Skin epidermis (tissue), 12 donors: ENCODE measurements around the gene PRR15L.
"Not testable (repeated sequence)": the region's sequence is repeated elsewhere in the genome, so short reads cannot be mapped to it uniquely, and the experiment has no call there.

Experiments
- H3K27ac ChIP-seq, 21 experiments: fragments of 200-600 bp; sonication (generic) in 11 of 21; one replicate each; pipeline ENCODE4 v1.5.0; 2020; ENCODE audit warnings: mild to moderate bottlenecking in 3 of 21, inconsistent platforms in 2 of 21, moderate library complexity in 2 of 21
- H3K4me3 ChIP-seq, 7 experiments: fragments of 200-600 bp; sonication (generic) in 2 of 7; one replicate each; pipeline ENCODE4 v1.5.0; 2020; ENCODE audit warnings: inconsistent platforms in 2 of 7, mild to moderate bottlenecking in 2 of 7, moderate library complexity in 1 of 7

The PRR15L gene

GRCh38 chr17:47957591-47958490, at the start of gene PRR15L:
TSS of gene PRR15L (minus strand) at chr17:47957883. CDS start at chr17:47953234, 4,649 bp downstream.
- peak within 1 kb of the TSS in 6 of 21 experiments; percentile 8 to 61 (median 26) for H3K27ac ChIP-seq
- peak within 1 kb of the TSS in 1 of 7 experiments; percentile 6 for H3K4me3 ChIP-seq

GRCh38 chr17:48006936-48007709, 49.4 kb upstream of the PRR15L start:
- H3K27ac ChIP-seq = no peak overlapping the region
- no peak overlapping the region for H3K4me3 ChIP-seq

- H3K4me3 ChIP-seq = no peak overlapping the region
- H3K27ac ChIP-seq = peak overlapping the region in 2 of 21 experiments; percentile 3 to 52
Measured at GRCh38 chr17:48004983-48005382, 47.3 kb upstream of the PRR15L start.

GRCh38 chr17:48003417-48004151, 45.9 kb upstream of the PRR15L start:
- Histone ChIP-seq H3K27ac (peak overlapping the region in 14 of 21 experiments; percentile 16 to 88 (median 70)), H3K4me3 (no peak overlapping the region)

- Histone ChIP-seq H3K27ac (peak overlapping the region in 16 of 21 experiments; percentile 9 to 88 (median 68)), H3K4me3 (no peak overlapping the region)
Measured at GRCh38 chr17:48002916-48003416, 45.3 kb upstream of the PRR15L start.

GRCh38 chr17:48002266-48002915, 44.7 kb upstream of the PRR15L start:
- Histone ChIP-seq H3K4me3 (no peak overlapping the region), H3K27ac (peak overlapping the region in 17 of 21 experiments; percentile 9 to 88 (median 70))

GRCh38 chr17:48001657-48002056, 44.0 kb upstream of the PRR15L start:
- H3K27ac ChIP-seq = peak overlapping the region in 14 of 21 experiments; percentile 9 to 88 (median 72)
- not testable (repeated sequence) for H3K4me3 ChIP-seq

- Histone ChIP-seq H3K4me3 (no peak overlapping the region), H3K27ac (peak overlapping the region in 7 of 21 experiments; percentile 60 to 88 (median 72))
Measured at GRCh38 chr17:48001197-48001596, 43.5 kb upstream of the PRR15L start.

GRCh38 chr17:47999582-47999981, 41.9 kb upstream of the PRR15L start:
- H3K27ac ChIP-seq = peak overlapping the region in 1 of 21 experiments; percentile 14
- H3K4me3 ChIP-seq = no peak overlapping the region

GRCh38 chr17:47998044-47998443, 40.4 kb upstream of the PRR15L start:
- no peak overlapping the region for H3K27ac ChIP-seq
- H3K4me3 ChIP-seq = no peak overlapping the region

- H3K27ac ChIP-seq = no peak overlapping the region
- H3K4me3 ChIP-seq = no peak overlapping the region
Measured at GRCh38 chr17:47997586-47997985, 39.9 kb upstream of the PRR15L start.

- no peak overlapping the region for H3K27ac ChIP-seq
- no peak overlapping the region for H3K4me3 ChIP-seq
Measured at GRCh38 chr17:47996201-47996600, 38.5 kb upstream of the PRR15L start.

GRCh38 chr17:47995241-47995935, 37.7 kb upstream of the PRR15L start:
- no peak overlapping the region for H3K4me3 ChIP-seq
- no peak overlapping the region for H3K27ac ChIP-seq

- H3K4me3 ChIP-seq = no peak overlapping the region
- no peak overlapping the region for H3K27ac ChIP-seq
Measured at GRCh38 chr17:47994724-47995123, 37.0 kb upstream of the PRR15L start.

GRCh38 chr17:47993964-47994363, 36.3 kb upstream of the PRR15L start:
- no peak overlapping the region for H3K4me3 ChIP-seq
- H3K27ac ChIP-seq = no peak overlapping the region

GRCh38 chr17:47993031-47993564, 35.4 kb upstream of the PRR15L start:
- H3K4me3 ChIP-seq = no peak overlapping the region
- no peak overlapping the region for H3K27ac ChIP-seq

GRCh38 chr17:47992216-47992615, 34.5 kb upstream of the PRR15L start:
- no peak overlapping the region for H3K4me3 ChIP-seq
- no peak overlapping the region for H3K27ac ChIP-seq
